B cell (primary cell): ENCODE measurements around the gene FSTL5. TPM values are rescaled to one million over a fixed set of nuclear protein-coding genes. Genes with fewer than 3 reads are reported as not detected.

Experiments
- ATAC-seq: fragments of 200-7000 bp; cut with Tn5 transposase; one replicate; pipeline ENCODE4 v1.10.0; 2021; ENCODE audit warnings: low read depth, mild to moderate bottlenecking, moderate number of reproducible peaks, moderate library complexity
- CTCF ChIA-PET: fragments of 350-600 bp; sonication (Branson Sonifier 250); formaldehyde crosslinking; loops from one replicate; lab custom pipeline; 2021; ENCODE audit warnings: antibody characterized with exemption, inconsistent platforms; lab: Charles Lee
- POLR2A ChIA-PET: fragments of 350-600 bp; sonication (Branson Sonifier 250); formaldehyde crosslinking; loops from one replicate; lab custom pipeline; 2021; ENCODE audit warnings: antibody characterized with exemption; lab: Charles Lee
- DNase-seq: peaks from one replicate; pipeline ENCODE4 v3.0.0; 2013
- H2AFZ ChIP-seq: 2 replicates; pipeline ENCODE4 v1.6.1; 2012; ENCODE audit warnings: mild to moderate bottlenecking, low read depth, low read length; ENCODE audit not compliant: insufficient read depth, poor library complexity, severe bottlenecking
- H3K27ac ChIP-seq, 2 donors: 1 replicate in 1 of 2; 2 replicates in 1 of 2; pipeline ENCODE4 v1.5.1; 2012 to 2013; ENCODE audit warnings: low read length in 2 of 2, mild to moderate bottlenecking in 2 of 2, moderate library complexity in 1 of 2
- H3K27me3 ChIP-seq, 4 experiments: fragments of 200-600 bp in 1 of 4; sonication (generic) in 1 of 4; replicated peaks in 1 of 4; 1 replicate in 2 of 4; 2 replicates in 2 of 4; pipeline versions ENCODE4 v1.6.1 to v1.7.0; 2013 to 2016; ENCODE audit warnings: low read length in 3 of 4, mild to moderate bottlenecking in 2 of 4, mixed read lengths in 1 of 4, moderate library complexity in 1 of 4; ENCODE audit not compliant: insufficient read depth in 4 of 4, control insufficient read depth in 3 of 4; ENCODE audit errors: control extremely low read depth in 1 of 4
- H3K36me3 ChIP-seq, 2 experiments: replicated peaks in 1 of 2; 1 replicate in 1 of 2; 2 replicates in 1 of 2; pipeline versions ENCODE4 v1.6.1 to v1.7.1; 2013; ENCODE audit warnings: low read length in 1 of 2; ENCODE audit not compliant: insufficient read depth in 2 of 2, control insufficient read depth in 1 of 2; ENCODE audit errors: control extremely low read depth in 1 of 2, extremely low read depth in 1 of 2
- H3K4me1 ChIP-seq, 2 donors: fragments of 200-600 bp in 1 of 2; sonication (generic) in 1 of 2; 1 replicate in 1 of 2; 2 replicates in 1 of 2; pipeline versions ENCODE4 v1.5.1 to v1.6.1; 2013 to 2017; ENCODE audit warnings: low read length in 2 of 2; ENCODE audit not compliant: control insufficient read depth in 2 of 2, insufficient read depth in 2 of 2
- H3K4me2 ChIP-seq: replicated peaks from 2 replicates; pipeline ENCODE3; 2012; ENCODE audit warnings: mild to moderate bottlenecking, low read depth, low read length; ENCODE audit not compliant: poor library complexity, severe bottlenecking
- H3K4me3 ChIP-seq, 5 experiments: fragments of 200-600 bp in 1 of 5; sonication (generic) in 1 of 5; 1 replicate in 3 of 5; 2 replicates in 2 of 5; pipeline versions ENCODE4 v1.5.1 to v1.7.0; 2011 to 2016; ENCODE audit warnings: low read length in 4 of 5, mild to moderate bottlenecking in 4 of 5, low read depth in 2 of 5, control low read depth in 1 of 5, moderate library complexity in 1 of 5; ENCODE audit not compliant: insufficient read depth in 1 of 5; ENCODE audit errors: control extremely low read depth in 1 of 5, extremely low read depth in 1 of 5
- H3K79me2 ChIP-seq: fragments of 200-600 bp; sonication (generic); one replicate; pipeline ENCODE4 v1.6.0; 2016; ENCODE audit warnings: low read length; ENCODE audit not compliant: control insufficient read depth, insufficient read depth
- H3K9ac ChIP-seq: fragments of 200-600 bp; sonication (generic); 2 replicates; pipeline ENCODE4 v1.6.1; 2017; ENCODE audit warnings: mild to moderate bottlenecking, low read length, moderate library complexity
- H3K9me3 ChIP-seq, 3 donors: one replicate each; pipeline versions ENCODE4 v1.6.1 to v1.7.1; 2013; ENCODE audit warnings: low read length in 2 of 3; ENCODE audit not compliant: control insufficient read depth in 2 of 3, insufficient read depth in 1 of 3; ENCODE audit errors: control extremely low read depth in 1 of 3
- H4K20me1 ChIP-seq: 2 replicates; pipeline ENCODE4 v1.6.0; 2012; ENCODE audit warnings: mild to moderate bottlenecking, low read length; ENCODE audit not compliant: insufficient read depth, control insufficient read depth, poor library complexity, severe bottlenecking
- H3K27ac Mint-ChIP-seq: one replicate; pipeline ENCODE4 v1.8.0; 2021; ENCODE audit warnings: mixed read lengths
- H3K27me3 Mint-ChIP-seq: one replicate; pipeline ENCODE4 v1.8.0; 2021; ENCODE audit warnings: mixed read lengths
- H3K4me1 Mint-ChIP-seq: one replicate; pipeline ENCODE4 v1.8.0; 2021; ENCODE audit warnings: mixed read lengths
- H3K4me3 Mint-ChIP-seq: one replicate; pipeline ENCODE4 v1.8.0; 2021; ENCODE audit warnings: mixed read lengths
- H3K9me3 Mint-ChIP-seq: one replicate; pipeline ENCODE4 v1.8.0; 2022; ENCODE audit warnings: mixed read lengths; ENCODE audit not compliant: insufficient read depth
- CTCF ChIP-seq: fragments of 200-600 bp; IDR thresholded peaks from one replicate; pipeline ENCODE4 v1.8.0; 2022; ENCODE audit warnings: antibody characterized with exemption, mild to moderate bottlenecking
- EZH2 ChIP-seq: IDR thresholded peaks from 2 replicates; pipeline ENCODE4 v1.6.1; 2012; ENCODE audit warnings: borderline replicate concordance, low read depth, mild to moderate bottlenecking, moderate library complexity, low read length; ENCODE audit not compliant: insufficient read depth, poor library complexity, severe bottlenecking
- WGBS: methylation state at CpG from one replicate; pipeline ENCODE4 v1.1.5; 2013; ENCODE audit warnings: missing lambda C conversion rate; ENCODE audit not compliant: insufficient coverage; 5-methylcytosine and 5-hydroxymethylcytosine counted together
- intact Hi-C: fragments of 100-400 bp; cut with micrococcal nuclease; formaldehyde crosslinking; loops from one replicate; pipeline ENCODE4 v1.10.0; 2022
- polyA plus RNA-seq: library from polyadenylated mRNA; depleted of rRNA; stranded (reverse); fragments of >200 nt; gene quantifications from 2 replicates; pipeline ENCODE4 v1.2.3, GENCODE V29; 2012
- total RNA-seq, 2 donors: library from RNA; stranded (reverse); fragments of 120-200 nt in 1 of 2; gene quantifications; 1 replicate in 1 of 2; 2 replicates in 1 of 2; pipeline versions ENCODE4 v1.2.3 to v1.2.4, GENCODE V29; 2013 to 2022

The FSTL5 gene
- total and polyA plus RNA-seq, 2 donors (not counting 1 experiment from before 2014, with no cell fraction given), result not detected

- Mint-ChIP-seq H3K9me3 (no peaks in the 10 kb centered on the region), H3K4me1 (no peaks in the 10 kb centered on the region), H3K27ac (no peak overlapping the region), H3K4me3 (no peak overlapping the region), H3K27me3 (no peaks in the 10 kb centered on the region)
- Histone ChIP-seq H3K4me2 (no peak overlapping the region), H3K27me3 (no peaks in the 10 kb centered on the region), H3K27ac (no peak overlapping the region), H3K36me3 (no peaks in the 10 kb centered on the region), H3K79me2 (no peaks in the 10 kb centered on the region), H3K4me3 (no peak overlapping the region), H2AFZ (no peak overlapping the region), H3K9ac (no peak overlapping the region), H4K20me1 (no peaks in the 10 kb centered on the region), H3K4me1 (no peaks in the 10 kb centered on the region), H3K9me3 (peaks cover 0 to 4% (median 0%) of the 10 kb centered on the region in 3 donors)
- ChIA-PET CTCF (no interaction called here), POLR2A (no interaction called here)
- intact Hi-C loops, result no loop called here
- no peak for TF ChIP-seq EZH2
- no peak for TF ChIP-seq CTCF
- DNase-seq (no peak), ATAC-seq (no peak)
- no CpG with 5 or more reads among the region's 1 CpG for WGBS
Measured at GRCh38 chr4:161653697-161654096, 510.1 kb downstream of the FSTL5 start.

GRCh38 chr4:161651586-161651985 is 512.2 kb downstream of the FSTL5 start:
- H4K20me1 ChIP-seq, result no peaks in the 10 kb centered on the region
- no peaks in the 10 kb centered on the region for H3K36me3 ChIP-seq
- no CpG with 5 or more reads among the region's 2 CpGs for WGBS
- Mint-ChIP-seq H3K4me1 (no peaks in the 10 kb centered on the region), H3K27me3 (no peaks in the 10 kb centered on the region), H3K4me3 (no peak overlapping the region), H3K27ac (no peak overlapping the region), H3K9me3 (no peaks in the 10 kb centered on the region)
- no peaks in the 10 kb centered on the region for H3K27me3 ChIP-seq
- no peak for DNase-seq
- no peak overlapping the region for H3K27ac ChIP-seq
- H3K79me2 ChIP-seq, result no peaks in the 10 kb centered on the region
- TF ChIP-seq EZH2 (no peak), CTCF (no peak)
- ChIA-PET POLR2A (no interaction called here), CTCF (no interaction called here)
- H2AFZ ChIP-seq, result no peak overlapping the region
- no peak overlapping the region for H3K4me3 ChIP-seq
- intact Hi-C loops, result no loop called here
- ATAC-seq, result no peak
- H3K9ac ChIP-seq, result no peak overlapping the region
- H3K4me1 ChIP-seq, result no peaks in the 10 kb centered on the region
- H3K4me2 ChIP-seq, result no peak overlapping the region
- H3K9me3 ChIP-seq, result peaks cover 0 to 5% (median 0%) of the 10 kb centered on the region in 3 donors
